HG03280 (cell line): ENCODE results near the gene FNDC11.

Experiments used
- ATAC-seq: cut with Tn5 transposase; IDR thresholded peaks from one replicate; pipeline ENCODE4 v1.9.1; 2021; ENCODE audit warnings: mild to moderate bottlenecking, moderate library complexity; ENCODE audit not compliant: unreplicated experiment

Gene FNDC11

GRCh38 chr20:63522981-63523611 is 30.9 kb upstream of the FNDC11 start:
- no peak for ATAC-seq

- ATAC-seq = no peak
Measured at GRCh38 chr20:63525185-63525584, 28.8 kb upstream of the FNDC11 start.

GRCh38 chr20:63525971-63526370 is 28.0 kb upstream of the FNDC11 start:
- ATAC-seq = no peak

- no peak for ATAC-seq
Measured at GRCh38 chr20:63527184-63527583, 26.8 kb upstream of the FNDC11 start.

GRCh38 chr20:63529180-63529860 is 24.6 kb upstream of the FNDC11 start:
- no peak for ATAC-seq

GRCh38 chr20:63529861-63530787 is 23.8 kb upstream of the FNDC11 start:
- no peak for ATAC-seq

GRCh38 chr20:63530788-63531160 is 23.2 kb upstream of the FNDC11 start:
- no peak for ATAC-seq

- ATAC-seq = no peak
Measured at GRCh38 chr20:63531686-63532448, 22.1 kb upstream of the FNDC11 start.

GRCh38 chr20:63532449-63532971 is 21.4 kb upstream of the FNDC11 start:
- ATAC-seq = no peak

- ATAC-seq = no peak
Measured at GRCh38 chr20:63533388-63533787, 20.6 kb upstream of the FNDC11 start.

GRCh38 chr20:63533871-63534393 is 20.0 kb upstream of the FNDC11 start:
- ATAC-seq = no peak

GRCh38 chr20:63534427-63534830 is 19.5 kb upstream of the FNDC11 start:
- ATAC-seq = no peak

GRCh38 chr20:63534831-63535651 is 18.9 kb upstream of the FNDC11 start:
- ATAC-seq = no peak

GRCh38 chr20:63536241-63536977 is 17.6 kb upstream of the FNDC11 start:
- no peak for ATAC-seq

GRCh38 chr20:63536997-63537524 is 16.9 kb upstream of the FNDC11 start, which contains the start of gene PTK6:
Gene PTK6 (minus strand): TSS chr20:63537376. CDS start chr20:63537314, 62 bp downstream.
- ATAC-seq = peak; percentile 7

GRCh38 chr20:63537525-63538203 is 16.3 kb upstream of the FNDC11 start:
- ATAC-seq = peak; percentile 85

- ATAC-seq = no peak
Measured at GRCh38 chr20:63538204-63539091, 15.5 kb upstream of the FNDC11 start.
